ENCODE measurements around the gene MACROD2. TPM values are rescaled to one million over a fixed set of nuclear protein-coding genes. Genes with fewer than 3 reads are reported as not detected.

Gene MACROD2
- total and polyA plus RNA-seq, 2 of the 4 experiments (the other 2 are of a cell fraction) = not detected

DNA sequence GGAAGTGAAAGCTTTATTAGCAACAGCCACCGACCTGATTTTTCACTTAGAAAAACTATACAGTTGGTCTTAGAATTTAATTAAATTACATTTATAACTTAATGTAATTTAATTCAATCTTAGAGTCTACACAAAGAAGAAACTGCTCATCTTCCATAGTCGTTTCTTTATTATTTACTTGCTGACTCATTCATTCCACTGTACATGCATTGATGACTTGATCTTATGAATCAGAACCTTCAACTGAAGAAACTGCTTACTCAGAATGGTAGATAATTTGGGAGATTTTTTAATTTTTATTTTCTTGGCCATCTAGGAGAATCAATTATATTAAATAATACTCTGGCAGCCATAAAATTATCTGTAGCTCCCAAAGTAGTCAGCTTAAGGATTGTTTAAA, 1363.7 kb downstream of the MACROD2 start:
- Histone ChIP-seq H4K91ac (ENCODE audit: insufficient read depth, low read depth, low read length) (no peak overlapping the region), H2BK15ac (ENCODE audit: low read depth, low read length) (no peak overlapping the region), H2BK120ac (ENCODE audit: low read depth, low read length) (no peak overlapping the region), H3K27me3 (ENCODE audit: control insufficient read depth, insufficient read depth, low read length) (no peaks in the 10 kb centered on the region), H3K4me1 (ENCODE audit: control insufficient read depth, insufficient read depth, low read length) (no peaks in the 10 kb centered on the region), H2AFZ (replicated peaks; ENCODE audit: low read length, poor library complexity) (no peak overlapping the region), H3K27ac (ENCODE audit: insufficient read depth, low read length) (no peak overlapping the region), H3K4ac (ENCODE audit: low read depth, low read length) (no peak overlapping the region), H3K14ac (replicated peaks; ENCODE audit: low read depth, low read length) (no peak overlapping the region), H3K9me1 (ENCODE audit: insufficient read depth, low read length) (no peaks in the 10 kb centered on the region), H3K4me3 (ENCODE audit: insufficient read depth, low read depth, low read length) (no peak overlapping the region), H3K9ac (ENCODE audit: low read depth, low read length) (no peak overlapping the region), H3K23ac (ENCODE audit: low read depth, low read length) (no peak overlapping the region), H3K79me1 (ENCODE audit: low read depth in 1 of 2, low read length in 2 of 2) (no peaks in the 10 kb centered on the region), H4K20me1 (ENCODE audit: insufficient read depth, low read length) (no peaks in the 10 kb centered on the region), H2BK20ac (ENCODE audit: low read depth, low read length) (no peak overlapping the region), H4K5ac (ENCODE audit: low read depth, low read length) (no peak overlapping the region), H4K8ac (ENCODE audit: low read depth in 2 of 2, low read length in 2 of 2) (no peak overlapping the region), H2BK5ac (ENCODE audit: low read depth, low read length, poor library complexity, severe bottlenecking) (no peak overlapping the region), H3K18ac (ENCODE audit: low read depth, low read length) (no peak overlapping the region), H2AK9ac (replicated peaks; ENCODE audit: low read depth, low read length, poor library complexity) (no peak overlapping the region), H3K4me2 (ENCODE audit: low read depth, low read length) (no peak overlapping the region), H3K36me3 (ENCODE audit: control insufficient read depth, insufficient read depth, low read length) (no peaks in the 10 kb centered on the region), H3K56ac (ENCODE audit: extremely low read depth, insufficient read depth, low read length) (no peak overlapping the region), H2AK5ac (ENCODE audit: low read depth, low read length) (no peak overlapping the region), H3K9me3 (ENCODE audit: control insufficient read depth, insufficient read depth, low read length) (0 out of 2 replicates have a peak, but pooled peaks cover 2% of the 10 kb centered on the region)
- intact Hi-C loops (cut with micrococcal nuclease) (no loop called here), in situ Hi-C loops (cut with MboI; ENCODE audit: low sequenced_read_pairs) (no loop called here), dilution Hi-C loops (cut with HindIII; ENCODE audit: low sequenced_read_pairs, unreplicated experiment) (no loop called here)
- POLR2A ChIA-PET (ENCODE audit: unreplicated experiment) = interaction anchor here (0.6 kb wide), 1 partner anchor 23 kb away, joined by 10 read pairs; no protein-coding TSS in a partner anchor
- peak; percentile 3 for DNase-seq
- TF ChIP-seq, protein P1, sequence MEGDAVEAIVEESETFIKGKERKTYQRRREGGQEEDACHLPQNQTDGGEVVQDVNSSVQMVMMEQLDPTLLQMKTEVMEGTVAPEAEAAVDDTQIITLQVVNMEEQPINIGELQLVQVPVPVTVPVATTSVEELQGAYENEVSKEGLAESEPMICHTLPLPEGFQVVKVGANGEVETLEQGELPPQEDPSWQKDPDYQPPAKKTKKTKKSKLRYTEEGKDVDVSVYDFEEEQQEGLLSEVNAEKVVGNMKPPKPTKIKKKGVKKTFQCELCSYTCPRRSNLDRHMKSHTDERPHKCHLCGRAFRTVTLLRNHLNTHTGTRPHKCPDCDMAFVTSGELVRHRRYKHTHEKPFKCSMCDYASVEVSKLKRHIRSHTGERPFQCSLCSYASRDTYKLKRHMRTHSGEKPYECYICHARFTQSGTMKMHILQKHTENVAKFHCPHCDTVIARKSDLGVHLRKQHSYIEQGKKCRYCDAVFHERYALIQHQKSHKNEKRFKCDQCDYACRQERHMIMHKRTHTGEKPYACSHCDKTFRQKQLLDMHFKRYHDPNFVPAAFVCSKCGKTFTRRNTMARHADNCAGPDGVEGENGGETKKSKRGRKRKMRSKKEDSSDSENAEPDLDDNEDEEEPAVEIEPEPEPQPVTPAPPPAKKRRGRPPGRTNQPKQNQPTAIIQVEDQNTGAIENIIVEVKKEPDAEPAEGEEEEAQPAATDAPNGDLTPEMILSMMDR (conservative IDR thresholded peaks at IDR 0.05; ENCODE audit: low read depth, low read length) = no peak
- TF ChIP-seq RCOR1 (IDR thresholded peaks at IDR 0.05; ENCODE audit: insufficient replicate concordance, low read length) = no peak
- TF ChIP-seq MAFK (IDR thresholded peaks at IDR 0.05; ENCODE audit: low read depth, low read length) = no peak
- TF ChIP-seq RFX5 (IDR thresholded peaks at IDR 0.05; ENCODE audit: low read depth, low read length) = no peak
- TF ChIP-seq FOS (IDR thresholded peaks at IDR 0.05; ENCODE audit: low read depth, low read length) = no peak
- no peak for TF ChIP-seq CHD1 (IDR thresholded peaks at IDR 0.05; ENCODE audit: low read depth, low read length)
- TF ChIP-seq, protein P2, sequence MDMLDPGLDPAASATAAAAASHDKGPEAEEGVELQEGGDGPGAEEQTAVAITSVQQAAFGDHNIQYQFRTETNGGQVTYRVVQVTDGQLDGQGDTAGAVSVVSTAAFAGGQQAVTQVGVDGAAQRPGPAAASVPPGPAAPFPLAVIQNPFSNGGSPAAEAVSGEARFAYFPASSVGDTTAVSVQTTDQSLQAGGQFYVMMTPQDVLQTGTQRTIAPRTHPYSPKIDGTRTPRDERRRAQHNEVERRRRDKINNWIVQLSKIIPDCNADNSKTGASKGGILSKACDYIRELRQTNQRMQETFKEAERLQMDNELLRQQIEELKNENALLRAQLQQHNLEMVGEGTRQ (IDR thresholded peaks at IDR 0.05; ENCODE audit: low read depth, low read length) = no peak
- no peak for TF ChIP-seq BHLHE40 (IDR thresholded peaks at IDR 0.05; ENCODE audit: low read depth, low read length)
- no peak for TF ChIP-seq NFE2L2 (IDR thresholded peaks at IDR 0.05; ENCODE audit: low read depth, low read length)
- no peak for TF ChIP-seq RAD21 (IDR thresholded peaks at IDR 0.05; ENCODE audit: low read length)
- TF ChIP-seq CEBPB (IDR thresholded peaks at IDR 0.05; ENCODE audit: low read depth, low read length) = no peak
- no peak for TF ChIP-seq SMC3 (IDR thresholded peaks at IDR 0.05; ENCODE audit: low read depth, low read length)
- TF ChIP-seq, protein P3, sequence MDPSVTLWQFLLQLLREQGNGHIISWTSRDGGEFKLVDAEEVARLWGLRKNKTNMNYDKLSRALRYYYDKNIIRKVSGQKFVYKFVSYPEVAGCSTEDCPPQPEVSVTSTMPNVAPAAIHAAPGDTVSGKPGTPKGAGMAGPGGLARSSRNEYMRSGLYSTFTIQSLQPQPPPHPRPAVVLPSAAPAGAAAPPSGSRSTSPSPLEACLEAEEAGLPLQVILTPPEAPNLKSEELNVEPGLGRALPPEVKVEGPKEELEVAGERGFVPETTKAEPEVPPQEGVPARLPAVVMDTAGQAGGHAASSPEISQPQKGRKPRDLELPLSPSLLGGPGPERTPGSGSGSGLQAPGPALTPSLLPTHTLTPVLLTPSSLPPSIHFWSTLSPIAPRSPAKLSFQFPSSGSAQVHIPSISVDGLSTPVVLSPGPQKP (IDR thresholded peaks at IDR 0.05; ENCODE audit: borderline replicate concordance, low read depth, low read length) = no peak
- no peak for TF ChIP-seq MXI1 (IDR thresholded peaks at IDR 0.05; ENCODE audit: borderline replicate concordance, low read depth, low read length)
- no peak for TF ChIP-seq POLR2A (IDR thresholded peaks at IDR 0.05; ENCODE audit: low read depth, low read length)
- no TSS peak for BruUV-seq (replicated peaks)
- no CpG with 5 or more reads among the region's 2 CpGs for WGBS, 2 experiments (ENCODE audit: extremely low coverage in 2 of 2, insufficient read length in 1 of 2)
- ATAC-seq (ENCODE audit: low read depth) = no peak
- CTCF ChIA-PET = no interaction called here

Measured in IMR-90 (cell line).